Measurements from ENCODE around the gene L2HGDH.

L2HGDH gene

DNA sequence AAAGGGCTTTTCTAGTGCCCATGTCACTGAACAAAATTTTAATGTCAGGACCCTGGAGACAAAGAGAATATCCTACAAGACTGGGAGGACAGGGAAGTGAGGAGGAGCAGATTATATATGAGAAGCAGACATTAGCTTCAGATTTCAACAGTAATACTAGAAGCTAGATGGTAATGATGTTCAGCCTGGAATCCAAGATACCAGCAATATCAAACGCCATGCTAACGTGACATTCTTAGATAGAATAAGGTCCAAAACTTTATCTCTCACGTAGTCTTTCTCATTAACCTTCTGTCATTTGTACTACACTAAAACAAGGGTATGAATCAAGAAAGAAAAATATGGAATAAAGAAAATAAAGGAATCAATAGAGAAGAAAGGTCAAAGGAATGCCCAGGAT is 99.3 kb downstream of the L2HGDH start:
- Mint-ChIP-seq H3K36me3 (ENCODE audit: low read depth) (peaks cover 6% of the 10 kb centered on the region), H3K27ac (peak overlapping the region; percentile 20), H3K4me3 (no peak overlapping the region), H3K4me1 (ENCODE audit: low read depth) (peaks cover 11% of the 10 kb centered on the region), H3K9me3 (no peaks in the 10 kb centered on the region), H3K27me3 (no peaks in the 10 kb centered on the region)
- no peak for DNase-seq

DNA sequence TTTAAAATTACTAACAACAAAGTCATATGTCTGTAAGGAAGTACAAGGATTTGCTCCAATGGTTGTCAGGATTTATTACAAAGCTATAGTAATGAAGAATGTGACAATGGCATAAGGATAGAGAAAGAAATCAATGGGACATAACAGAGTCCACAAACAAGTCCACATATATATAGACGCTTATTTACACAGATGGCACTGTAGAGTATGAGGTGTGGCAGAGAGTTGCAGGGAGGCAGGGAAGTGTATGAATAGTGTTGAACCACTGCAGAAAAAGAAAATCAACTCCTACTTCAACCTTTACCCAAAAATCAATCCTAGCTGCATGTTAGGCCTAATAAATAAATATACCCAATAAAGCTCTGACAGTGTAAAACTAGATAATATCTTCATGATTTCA is 102.0 kb downstream of the L2HGDH start:
- no peaks in the 10 kb centered on the region for H3K27me3 Mint-ChIP-seq
- no peak overlapping the region for H3K4me3 Mint-ChIP-seq
- peaks cover 3% of the 10 kb centered on the region for H3K36me3 Mint-ChIP-seq (ENCODE audit: low read depth)
- H3K4me1 Mint-ChIP-seq (ENCODE audit: low read depth) = peaks cover 8% of the 10 kb centered on the region
- no peak for DNase-seq
- H3K27ac Mint-ChIP-seq = no peak overlapping the region
- H3K9me3 Mint-ChIP-seq = no peaks in the 10 kb centered on the region

DNA sequence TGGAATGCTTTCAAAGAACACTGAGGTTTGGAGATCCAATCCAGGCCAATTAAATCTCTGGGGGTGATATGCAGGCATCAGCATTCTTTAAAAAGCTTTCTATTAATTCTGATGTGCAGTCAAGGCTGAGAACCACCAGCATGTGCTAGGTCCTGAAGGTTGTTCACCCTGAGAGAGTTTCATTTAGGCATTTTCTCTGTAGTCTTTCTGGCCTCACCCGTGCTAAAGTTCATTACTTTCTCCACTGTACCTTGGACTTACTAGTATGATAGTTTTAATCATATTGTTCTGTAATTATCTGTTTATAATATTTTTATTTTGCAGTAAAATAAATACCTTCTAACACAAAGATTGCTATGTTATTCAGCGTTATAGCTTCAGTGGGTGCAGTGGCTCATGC is 113.5 kb downstream of the L2HGDH start:
- Mint-ChIP-seq H3K36me3 (ENCODE audit: low read depth) (peaks cover 41% of the 10 kb centered on the region), H3K4me3 (no peak overlapping the region), H3K27ac (no peak overlapping the region), H3K9me3 (no peaks in the 10 kb centered on the region), H3K4me1 (ENCODE audit: low read depth) (no peaks in the 10 kb centered on the region), H3K27me3 (no peaks in the 10 kb centered on the region)
- no peak for DNase-seq

DNA sequence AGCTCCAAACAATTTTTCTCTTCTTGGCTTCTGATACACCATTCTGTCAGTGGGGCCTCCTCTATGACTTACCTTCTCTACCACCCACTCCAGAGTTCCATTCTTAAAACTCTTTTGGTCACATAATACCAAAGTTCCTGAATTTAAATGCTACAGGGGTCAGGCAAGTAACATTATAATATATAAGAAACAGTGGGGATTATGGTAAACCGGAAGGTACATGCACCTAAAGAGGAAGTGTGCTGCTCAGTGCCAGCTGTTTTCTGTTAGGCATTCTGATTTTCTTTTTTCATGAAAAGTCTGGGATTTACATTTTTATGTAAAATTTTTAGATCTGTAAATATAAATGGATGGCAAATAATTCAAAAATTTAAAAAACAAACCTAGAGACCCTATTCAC is 120.5 kb downstream of the L2HGDH start:
- Mint-ChIP-seq H3K27ac (no peak overlapping the region), H3K36me3 (ENCODE audit: low read depth) (peaks cover 21% of the 10 kb centered on the region), H3K27me3 (no peaks in the 10 kb centered on the region), H3K4me3 (no peak overlapping the region), H3K4me1 (ENCODE audit: low read depth) (no peaks in the 10 kb centered on the region), H3K9me3 (no peaks in the 10 kb centered on the region)
- DNase-seq = no peak

Measured in activated T-cell treated with anti-CD3 and anti-CD28 coated beads, Interleukin-2, amount 50 U/mL, for 24 hours (primary cell).